ENCODE data around the gene KATNB1.

The KATNB1 gene

DNA sequence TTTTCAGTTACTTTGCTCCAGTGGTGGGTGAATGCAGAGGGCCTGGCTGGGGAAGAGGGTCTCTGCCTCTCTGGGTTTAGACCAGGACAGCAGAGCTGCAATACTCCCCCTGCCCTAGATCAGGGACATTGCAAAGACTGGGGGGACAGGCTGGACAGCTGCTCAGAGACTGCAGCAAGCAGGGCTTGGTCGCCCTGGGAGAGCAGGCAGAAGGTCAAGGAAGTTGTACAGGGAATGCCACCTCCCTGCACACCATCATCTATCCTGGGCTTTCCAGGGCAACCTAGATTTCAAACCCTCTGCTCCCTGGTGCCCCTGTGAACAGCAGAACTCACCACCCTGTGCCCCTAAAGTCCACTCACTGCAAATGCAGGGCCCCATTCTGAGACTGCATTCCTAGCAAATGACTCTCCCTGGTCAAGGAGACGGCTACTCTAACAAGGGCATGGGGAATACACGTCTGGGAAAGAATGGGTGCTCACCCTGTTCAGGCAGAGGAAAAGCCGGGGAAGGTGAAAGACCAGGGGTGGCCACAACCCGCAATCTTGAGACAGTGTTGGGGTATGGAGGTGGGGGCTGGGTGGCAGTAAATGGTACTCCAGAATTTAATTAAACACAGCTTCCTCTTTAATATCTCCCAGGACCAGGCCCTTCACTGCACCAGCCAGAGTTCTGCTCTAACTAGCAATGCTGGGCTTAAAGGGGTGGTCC is 65.7 kb downstream of the KATNB1 start:
- H3K27ac ChIP-seq: peak overlapping the region; percentile 87
- DNase-seq (ENCODE audit: low read depth, low spot score): no peak

DNA sequence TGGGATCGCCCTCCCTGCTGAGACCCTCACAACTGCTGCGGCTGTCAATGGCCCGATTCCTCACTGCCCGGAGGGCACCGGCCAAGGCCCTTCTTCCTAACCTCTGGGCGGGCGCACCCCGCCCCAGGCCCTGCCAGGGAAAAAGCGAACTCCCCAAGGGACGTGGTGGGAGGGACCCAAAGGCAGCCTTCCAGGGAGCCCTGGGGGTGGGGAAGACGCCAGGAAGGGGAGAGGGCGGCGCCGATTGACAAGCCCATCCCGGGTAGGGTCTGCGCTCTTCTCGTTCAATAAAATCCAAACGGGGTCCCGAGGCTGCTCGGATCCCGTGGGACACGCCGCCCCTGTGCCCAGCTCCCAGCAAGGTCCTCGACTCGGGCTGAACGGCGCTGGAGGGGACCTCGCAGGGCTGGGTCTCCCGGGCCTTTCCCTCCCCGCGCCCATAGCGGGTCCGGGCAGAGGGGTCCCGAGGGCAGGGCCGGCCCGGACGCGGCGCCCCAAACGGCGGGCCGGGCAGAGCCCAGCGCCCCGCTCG is 66.3 kb downstream of the KATNB1 start:
- DNase-seq (ENCODE audit: low read depth, low spot score): no peak
- peak overlapping the region; percentile 87 for H3K27ac ChIP-seq

DNA sequence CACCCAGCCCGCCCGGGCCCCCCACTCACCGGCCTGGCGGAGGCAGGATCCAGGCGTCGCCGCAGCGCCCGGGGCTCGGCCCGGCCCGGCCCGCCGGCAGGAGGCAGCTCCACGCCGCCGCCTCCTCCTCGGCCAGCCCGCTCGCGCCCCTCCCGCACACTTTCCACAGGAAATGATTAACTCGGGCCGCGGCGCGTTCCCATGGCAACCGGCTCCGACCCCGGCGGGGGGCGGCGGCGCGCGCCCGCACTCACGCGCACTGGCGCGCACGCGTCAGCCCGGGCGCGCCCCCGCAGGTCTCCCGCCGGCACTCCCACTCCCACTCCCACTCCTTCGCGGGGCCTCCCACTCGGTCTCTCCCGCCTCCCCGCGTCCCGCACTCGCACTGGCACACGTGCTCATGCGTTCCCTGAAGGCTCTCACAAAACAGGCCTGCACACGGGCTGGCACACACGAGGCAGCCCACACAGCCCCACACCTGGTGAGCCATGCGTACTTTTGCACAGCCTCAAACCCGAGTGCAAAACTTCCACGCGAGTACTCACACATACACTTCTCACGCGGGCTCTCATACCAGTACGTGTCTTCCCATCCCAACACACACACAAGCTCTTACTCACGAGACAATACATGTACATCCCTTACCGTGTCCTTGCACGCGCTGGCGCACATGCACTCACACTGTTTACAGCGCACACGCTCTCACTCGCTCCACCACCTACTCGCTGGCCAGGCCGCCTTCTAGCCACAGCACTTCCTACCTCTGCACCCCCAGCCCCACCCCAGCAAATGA is 67.0 kb downstream of the KATNB1 start, which contains the start of gene KIFC3:
Gene KIFC3 (minus strand): TSS at position 151 of the 793 bp plus-strand sequence. CDS start 4,248 bp downstream, outside the sequence.
- DNase-seq (ENCODE audit: low read depth, low spot score): no peak
- peak within 1 kb of the TSS; percentile 87 for H3K27ac ChIP-seq

GRCh38 chr16:57803134-57803990 is 67.8 kb downstream of the KATNB1 start:
- peak overlapping the region; percentile 87 for H3K27ac ChIP-seq
- no peak for DNase-seq (ENCODE audit: low read depth, low spot score)

- DNase-seq (ENCODE audit: low read depth, low spot score): no peak
- peak overlapping the region; percentile 87 for H3K27ac ChIP-seq
Measured at GRCh38 chr16:57804111-57804837, 68.7 kb downstream of the KATNB1 start.

- no peak overlapping the region for H3K27ac ChIP-seq
- no peak for DNase-seq (ENCODE audit: low read depth, low spot score)
Measured at GRCh38 chr16:57805176-57805575, 69.6 kb downstream of the KATNB1 start.
